ENCODE measurements around the gene MAP3K21. TPM values are rescaled to one million over a fixed set of nuclear protein-coding genes. Genes with fewer than 3 reads are reported as not detected.

Gene MAP3K21
- total RNA-seq, 4 donors from 2014 or later = 0.07 to 0.31 TPM; not detected in 2

- Histone ChIP-seq H3K4me3 (no peak overlapping the region), H3K27me3 (no peaks in the 10 kb centered on the region), H3K4me1 (no peaks in the 10 kb centered on the region), H3K27ac (no peak overlapping the region), H3K9me3 (no peaks in the 10 kb centered on the region), H3K36me3 (no peaks in the 10 kb centered on the region)
- TF ChIP-seq POLR2A (IDR thresholded peaks at IDR 0.05) = no peak
- TF ChIP-seq CTCF (IDR thresholded peaks at IDR 0.05 in 4 of 5, conservative IDR thresholded peaks at IDR 0.05 in 1 of 5) = no peak
- intact Hi-C loops (cut with DNase I; ENCODE audit: low total_unique reads) (no loop called here), in situ Hi-C loops (cut with MboI; ENCODE audit: low sequenced_read_pairs in 4 of 4) (no loop called here)
- DNase-seq = no peak
- no peak for ATAC-seq
Observed at GRCh38 chr1:233282582-233282886, 45.0 kb upstream of the MAP3K21 start.

- Histone ChIP-seq H3K27ac (no peak overlapping the region), H3K36me3 (no peaks in the 10 kb centered on the region), H3K27me3 (peaks cover 0 to 2% (median 0%) of the 10 kb centered on the region in 3 donors), H3K9me3 (no peaks in the 10 kb centered on the region), H3K4me1 (no peaks in the 10 kb centered on the region), H3K4me3 (no peak overlapping the region)
- no peak for ATAC-seq
- TF ChIP-seq CTCF (IDR thresholded peaks at IDR 0.05 in 4 of 5, conservative IDR thresholded peaks at IDR 0.05 in 1 of 5) = no peak
- TF ChIP-seq POLR2A (IDR thresholded peaks at IDR 0.05) = no peak
- intact Hi-C loops (cut with DNase I; ENCODE audit: low total_unique reads) (no loop called here), in situ Hi-C loops (cut with MboI; ENCODE audit: low sequenced_read_pairs in 4 of 4) (no loop called here)
- DNase-seq = no peak
Observed at GRCh38 chr1:233289676-233290075, 37.8 kb upstream of the MAP3K21 start.

GRCh38 chr1:233290396-233291034, 37.0 kb upstream of the MAP3K21 start:
- DNase-seq (no peak), ATAC-seq (no peak)
- H3K27ac ChIP-seq = no peak overlapping the region
- H3K36me3 ChIP-seq = no peaks in the 10 kb centered on the region
- TF ChIP-seq POLR2A (IDR thresholded peaks at IDR 0.05) = no peak
- no peak for TF ChIP-seq CTCF (IDR thresholded peaks at IDR 0.05 in 4 of 5, conservative IDR thresholded peaks at IDR 0.05 in 1 of 5)
- no peaks in the 10 kb centered on the region for H3K9me3 ChIP-seq
- H3K27me3 ChIP-seq = peaks cover 6 to 8% (median 6%) of the 10 kb centered on the region in 3 donors
- in situ Hi-C loops (cut with MboI; ENCODE audit: low sequenced_read_pairs in 4 of 4) = no loop called here
- no peak overlapping the region for H3K4me3 ChIP-seq
- no peaks in the 10 kb centered on the region for H3K4me1 ChIP-seq
- intact Hi-C loops (cut with DNase I; ENCODE audit: low total_unique reads) = no loop called here

GRCh38 chr1:233293556-233294446, 33.7 kb upstream of the MAP3K21 start:
- Histone ChIP-seq H3K36me3 (no peaks in the 10 kb centered on the region), H3K9me3 (no peaks in the 10 kb centered on the region), H3K27me3 (peaks cover 15 to 19% (median 16%) of the 10 kb centered on the region in 3 donors), H3K4me3 (no peak overlapping the region), H3K27ac (no peak overlapping the region), H3K4me1 (no peaks in the 10 kb centered on the region)
- no peak for TF ChIP-seq CTCF (IDR thresholded peaks at IDR 0.05 in 4 of 5, conservative IDR thresholded peaks at IDR 0.05 in 1 of 5)
- no peak for TF ChIP-seq POLR2A (IDR thresholded peaks at IDR 0.05)
- intact Hi-C loops (cut with DNase I; ENCODE audit: low total_unique reads) (no loop called here), in situ Hi-C loops (cut with MboI; ENCODE audit: low sequenced_read_pairs in 4 of 4) (no loop called here)
- no peak for DNase-seq
- ATAC-seq = no peak

Data from gastrocnemius medialis (tissue), 4 donors.